Activated CD8-positive, alpha-beta T cell treated with anti-CD3 and anti-CD28 coated beads for 36 hours (primary cell): ENCODE measurements around the gene TMEM184A. TPM values are rescaled to one million over a fixed set of nuclear protein-coding genes. Genes with fewer than 3 reads are reported as not detected.

Source experiments
- ATAC-seq: fragments of 200-7000 bp; cut with Tn5 transposase; one replicate; pipeline ENCODE4 v1.10.0; 2021; ENCODE audit warnings: mild to moderate bottlenecking, moderate library complexity
- CTCF ChIA-PET: fragments of 350-600 bp; sonication (Branson Sonifier 250); formaldehyde crosslinking; loops from one replicate; lab custom pipeline; 2021; ENCODE audit warnings: antibody characterized with exemption; lab: Charles Lee
- POLR2A ChIA-PET: fragments of 350-600 bp; sonication (Branson Sonifier 250); formaldehyde crosslinking; loops from one replicate; lab custom pipeline; 2021; ENCODE audit warnings: antibody characterized with exemption; lab: Charles Lee
- DNase-seq: peaks from one replicate; pipeline ENCODE4 v3.0.0-alpha.2; 2020
- H3K27ac Mint-ChIP-seq: one replicate; pipeline ENCODE4 v1.8.0; 2021; ENCODE audit warnings: mild to moderate bottlenecking, mixed read lengths
- H3K27me3 Mint-ChIP-seq: one replicate; pipeline ENCODE4 v1.8.0; 2021; ENCODE audit warnings: mixed read lengths
- H3K36me3 Mint-ChIP-seq: one replicate; pipeline ENCODE4 v1.8.0; 2021; ENCODE audit warnings: low read depth, mixed read lengths
- H3K4me1 Mint-ChIP-seq: one replicate; pipeline ENCODE4 v1.8.0; 2021; ENCODE audit warnings: low read depth, mixed read lengths
- H3K4me3 Mint-ChIP-seq: one replicate; pipeline ENCODE4 v1.8.0; 2021; ENCODE audit warnings: mild to moderate bottlenecking, moderate library complexity, mixed read lengths
- H3K9me3 Mint-ChIP-seq: one replicate; pipeline ENCODE4 v1.8.0; 2021; ENCODE audit warnings: mixed read lengths
- intact Hi-C: fragments of 100-400 bp; cut with micrococcal nuclease; formaldehyde crosslinking; loops from one replicate; pipeline ENCODE4 v1.10.0; 2022
- total RNA-seq, 2 experiments: library from RNA; stranded (reverse); gene quantifications; one replicate each; pipeline ENCODE4 v1.2.3, GENCODE V29; 2021
- TF ChIP-seq, protein P1 (sequence below): fragments of 200-600 bp; IDR thresholded peaks from one replicate; pipeline ENCODE4 v1.8.0; 2022; ENCODE audit warnings: antibody characterized with exemption, mild to moderate bottlenecking

The TMEM184A gene
- total RNA-seq, 2 experiments from 2014 or later, result not detected

GRCh38 chr7:1601956-1602355 is 46.0 kb upstream of the TMEM184A start:
- H3K36me3 Mint-ChIP-seq, result no peaks in the 10 kb centered on the region
- POLR2A ChIA-PET, result no interaction called here
- H3K4me1 Mint-ChIP-seq, result no peaks in the 10 kb centered on the region
- intact Hi-C loops, result no loop called here
- CTCF ChIA-PET, result no interaction called here
- TF ChIP-seq, protein P1, sequence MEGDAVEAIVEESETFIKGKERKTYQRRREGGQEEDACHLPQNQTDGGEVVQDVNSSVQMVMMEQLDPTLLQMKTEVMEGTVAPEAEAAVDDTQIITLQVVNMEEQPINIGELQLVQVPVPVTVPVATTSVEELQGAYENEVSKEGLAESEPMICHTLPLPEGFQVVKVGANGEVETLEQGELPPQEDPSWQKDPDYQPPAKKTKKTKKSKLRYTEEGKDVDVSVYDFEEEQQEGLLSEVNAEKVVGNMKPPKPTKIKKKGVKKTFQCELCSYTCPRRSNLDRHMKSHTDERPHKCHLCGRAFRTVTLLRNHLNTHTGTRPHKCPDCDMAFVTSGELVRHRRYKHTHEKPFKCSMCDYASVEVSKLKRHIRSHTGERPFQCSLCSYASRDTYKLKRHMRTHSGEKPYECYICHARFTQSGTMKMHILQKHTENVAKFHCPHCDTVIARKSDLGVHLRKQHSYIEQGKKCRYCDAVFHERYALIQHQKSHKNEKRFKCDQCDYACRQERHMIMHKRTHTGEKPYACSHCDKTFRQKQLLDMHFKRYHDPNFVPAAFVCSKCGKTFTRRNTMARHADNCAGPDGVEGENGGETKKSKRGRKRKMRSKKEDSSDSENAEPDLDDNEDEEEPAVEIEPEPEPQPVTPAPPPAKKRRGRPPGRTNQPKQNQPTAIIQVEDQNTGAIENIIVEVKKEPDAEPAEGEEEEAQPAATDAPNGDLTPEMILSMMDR, result no peak
- H3K9me3 Mint-ChIP-seq, result no peaks in the 10 kb centered on the region
- no peaks in the 10 kb centered on the region for H3K27me3 Mint-ChIP-seq
- ATAC-seq (no peak), DNase-seq (no peak)
- no peak overlapping the region for H3K27ac Mint-ChIP-seq
- no peak overlapping the region for H3K4me3 Mint-ChIP-seq

GRCh38 chr7:1599640-1600395 is 43.8 kb upstream of the TMEM184A start:
- Mint-ChIP-seq H3K9me3 (no peaks in the 10 kb centered on the region), H3K4me3 (no peak overlapping the region), H3K27me3 (no peaks in the 10 kb centered on the region), H3K36me3 (no peaks in the 10 kb centered on the region), H3K4me1 (no peaks in the 10 kb centered on the region), H3K27ac (no peak overlapping the region)
- ChIA-PET POLR2A (no interaction called here), CTCF (no interaction called here)
- no peak for DNase-seq
- TF ChIP-seq, protein P1, result no peak
- intact Hi-C loops, result no loop called here
- no peak for ATAC-seq

DNA sequence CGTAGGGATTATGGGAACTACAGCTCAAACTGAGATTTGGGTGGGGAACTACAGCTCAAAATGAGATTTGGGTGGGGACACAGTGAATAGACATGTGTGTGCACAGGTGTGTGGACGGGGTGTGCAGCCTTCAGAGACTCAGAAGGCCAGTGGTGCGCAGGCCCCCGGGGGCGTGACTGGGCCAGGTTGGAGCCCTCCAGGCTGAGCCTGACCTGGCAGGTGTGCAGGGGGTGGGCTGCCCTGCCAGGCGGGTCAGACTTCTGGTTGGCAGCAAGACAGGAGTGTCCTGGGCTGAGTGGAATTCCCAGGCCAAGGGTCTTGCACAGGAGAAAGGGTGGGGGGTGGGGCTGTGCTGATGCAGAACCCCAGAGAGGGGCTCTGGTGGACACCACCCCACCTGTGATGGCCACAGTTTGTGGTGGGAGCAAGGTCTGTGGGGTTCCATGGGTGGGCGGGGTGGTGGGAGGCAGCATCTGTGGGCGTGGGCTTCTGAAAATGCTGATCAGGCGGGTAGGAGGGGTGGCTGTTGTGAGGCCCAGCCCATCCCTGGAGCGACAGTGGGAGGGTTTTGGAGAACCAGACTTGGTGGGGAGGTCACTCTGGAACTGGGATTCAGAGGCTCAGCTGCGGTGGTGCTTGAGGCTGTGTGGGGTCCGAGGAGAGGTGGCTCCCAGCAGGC is 43.1 kb upstream of the TMEM184A start:
- Mint-ChIP-seq H3K36me3 (no peaks in the 10 kb centered on the region), H3K27ac (no peak overlapping the region), H3K27me3 (no peaks in the 10 kb centered on the region), H3K9me3 (no peaks in the 10 kb centered on the region), H3K4me1 (no peaks in the 10 kb centered on the region), H3K4me3 (no peak overlapping the region)
- intact Hi-C loops, result no loop called here
- POLR2A ChIA-PET, result no interaction called here
- no peak for DNase-seq
- CTCF ChIA-PET, result no interaction called here
- no peak for ATAC-seq
- TF ChIP-seq, protein P1, result no peak

GRCh38 chr7:1598286-1598685 is 42.3 kb upstream of the TMEM184A start:
- ChIA-PET CTCF (no interaction called here), POLR2A (no interaction called here)
- H3K27me3 Mint-ChIP-seq, result no peaks in the 10 kb centered on the region
- peaks cover 2% of the 10 kb centered on the region for H3K4me1 Mint-ChIP-seq
- DNase-seq (no peak), ATAC-seq (no peak)
- intact Hi-C loops, result no loop called here
- no peaks in the 10 kb centered on the region for H3K9me3 Mint-ChIP-seq
- TF ChIP-seq, protein P1, result no peak
- no peak overlapping the region for H3K27ac Mint-ChIP-seq
- H3K36me3 Mint-ChIP-seq, result no peaks in the 10 kb centered on the region
- H3K4me3 Mint-ChIP-seq, result no peak overlapping the region

DNA sequence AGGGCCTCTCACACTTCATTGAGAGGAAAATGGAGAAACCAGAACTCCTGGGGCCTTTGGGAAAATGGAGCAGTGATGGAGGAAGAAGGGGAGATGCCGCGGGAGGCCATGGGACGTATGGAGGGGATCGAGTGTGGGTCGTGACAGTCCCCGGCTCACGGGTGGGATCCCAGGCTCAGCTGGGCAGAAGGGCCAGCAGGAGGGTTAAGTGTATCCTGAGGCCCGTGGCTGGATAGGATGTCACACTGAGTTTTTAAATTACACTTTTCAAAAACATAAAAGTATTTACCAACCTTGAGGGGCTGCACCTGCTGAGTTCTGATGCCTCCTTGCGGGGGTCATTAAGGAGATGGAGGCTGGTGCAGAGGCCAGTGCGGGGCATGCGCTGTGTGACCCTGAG is 41.8 kb upstream of the TMEM184A start:
- ATAC-seq, result no peak
- intact Hi-C loops, result no loop called here

More for the DNA sequence above, 41.8 kb upstream of the TMEM184A start:
- no peak overlapping the region for H3K27ac Mint-ChIP-seq
- no peak overlapping the region for H3K4me3 Mint-ChIP-seq
- ChIA-PET CTCF (interaction anchor here (1.0 kb wide), 1 partner anchor 9 kb away, joined by 3 read pairs; no protein-coding TSS in a partner anchor), POLR2A (no interaction called here)
- no peaks in the 10 kb centered on the region for H3K36me3 Mint-ChIP-seq
- no peak for DNase-seq
- H3K27me3 Mint-ChIP-seq, result peaks cover 5% of the 10 kb centered on the region
- TF ChIP-seq, protein P1, result no peak
- peaks cover 7% of the 10 kb centered on the region for H3K4me1 Mint-ChIP-seq
- H3K9me3 Mint-ChIP-seq, result no peaks in the 10 kb centered on the region
